ENCODE results near the gene MAML3.

DNA sequence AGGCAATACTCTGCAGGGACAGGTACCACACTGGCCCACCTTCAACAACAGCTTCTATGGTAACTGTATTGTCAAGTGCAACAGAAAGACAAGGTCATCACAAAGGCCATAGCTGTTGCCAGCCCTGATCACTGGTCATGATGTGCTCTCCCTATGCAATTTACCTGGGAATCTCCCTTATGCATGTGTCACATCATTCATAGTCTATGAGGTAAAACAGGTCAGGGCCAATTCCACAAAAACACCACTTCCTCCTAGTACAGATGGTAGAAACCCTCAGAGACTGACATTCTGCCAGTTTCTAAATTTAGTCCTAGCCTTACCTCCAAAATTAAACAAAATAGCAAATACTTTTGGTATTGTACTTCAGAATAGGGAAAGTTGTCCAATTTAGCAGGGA lies 355.5 kb downstream of the MAML3 start:
- no peak for TF ChIP-seq POLR2AphosphoS5 (IDR thresholded peaks at IDR 0.05)
- TF ChIP-seq, protein P1, sequence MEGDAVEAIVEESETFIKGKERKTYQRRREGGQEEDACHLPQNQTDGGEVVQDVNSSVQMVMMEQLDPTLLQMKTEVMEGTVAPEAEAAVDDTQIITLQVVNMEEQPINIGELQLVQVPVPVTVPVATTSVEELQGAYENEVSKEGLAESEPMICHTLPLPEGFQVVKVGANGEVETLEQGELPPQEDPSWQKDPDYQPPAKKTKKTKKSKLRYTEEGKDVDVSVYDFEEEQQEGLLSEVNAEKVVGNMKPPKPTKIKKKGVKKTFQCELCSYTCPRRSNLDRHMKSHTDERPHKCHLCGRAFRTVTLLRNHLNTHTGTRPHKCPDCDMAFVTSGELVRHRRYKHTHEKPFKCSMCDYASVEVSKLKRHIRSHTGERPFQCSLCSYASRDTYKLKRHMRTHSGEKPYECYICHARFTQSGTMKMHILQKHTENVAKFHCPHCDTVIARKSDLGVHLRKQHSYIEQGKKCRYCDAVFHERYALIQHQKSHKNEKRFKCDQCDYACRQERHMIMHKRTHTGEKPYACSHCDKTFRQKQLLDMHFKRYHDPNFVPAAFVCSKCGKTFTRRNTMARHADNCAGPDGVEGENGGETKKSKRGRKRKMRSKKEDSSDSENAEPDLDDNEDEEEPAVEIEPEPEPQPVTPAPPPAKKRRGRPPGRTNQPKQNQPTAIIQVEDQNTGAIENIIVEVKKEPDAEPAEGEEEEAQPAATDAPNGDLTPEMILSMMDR (IDR thresholded peaks at IDR 0.05), result no peak
- no peak for TF ChIP-seq EP300 (IDR thresholded peaks at IDR 0.05)

Measured in suprapubic skin (tissue), 4 donors.